ENCODE measurements around the gene STX11.

STX11 gene

GRCh38 chr6:144219056-144219685 is 68.9 kb downstream of the STX11 start:
- Histone ChIP-seq H3K36me3 (ENCODE audit: control insufficient read depth, insufficient read depth, low read length) (no peaks in the 10 kb centered on the region), H3K27me3 (ENCODE audit: control insufficient read depth, insufficient read depth, low read length) (no peaks in the 10 kb centered on the region), H3K27ac (ENCODE audit: low read length) (no peak overlapping the region), H3K9me3 (ENCODE audit: control insufficient read depth, insufficient read depth, low read length) (no peaks in the 10 kb centered on the region), H3K4me1 (ENCODE audit: control insufficient read depth, insufficient read depth, low read length) (peaks cover 3% of the 10 kb centered on the region), H3K4me3 (ENCODE audit: low read length) (no peak overlapping the region)
- no CpG with 5 or more reads among the region's 3 CpGs for WGBS (ENCODE audit: insufficient coverage, insufficient read length)
- DNase-seq (ENCODE audit: low read depth, low spot score), result no peak

DNA sequence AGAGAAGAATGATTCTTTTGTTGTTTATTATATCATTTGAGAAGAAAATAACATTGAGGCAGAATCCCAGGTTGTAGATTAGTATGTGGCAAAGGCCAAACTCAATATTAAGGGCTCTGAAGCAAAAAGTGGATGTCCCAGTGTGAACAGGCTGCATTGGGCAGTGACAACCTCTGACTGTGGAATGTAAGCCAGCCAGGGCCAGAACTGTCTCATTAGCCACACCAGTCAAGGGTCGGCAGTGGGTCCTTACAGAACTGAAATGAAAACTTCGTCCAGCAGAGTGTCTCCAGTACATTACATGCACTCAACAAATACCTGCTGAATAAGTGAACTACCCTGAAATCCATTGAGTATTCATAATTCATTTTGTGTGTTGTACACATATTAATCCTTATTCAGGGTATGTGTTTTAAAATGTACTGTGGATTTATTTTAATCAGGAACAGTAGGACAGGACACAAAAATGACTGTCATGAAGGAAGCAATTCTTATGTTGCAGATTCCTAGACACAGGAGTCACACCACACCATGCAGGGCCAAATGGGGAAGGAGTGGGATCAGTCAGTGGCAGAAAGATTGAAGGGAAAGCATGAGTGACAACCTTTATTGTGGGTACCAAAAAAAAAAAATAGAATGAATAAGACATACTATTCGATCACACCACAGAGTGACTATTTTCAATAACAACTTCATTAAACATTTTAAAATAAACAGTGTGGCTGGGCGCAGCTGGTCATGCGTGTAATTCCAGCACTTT is 69.9 kb downstream of the STX11 start:
- Histone ChIP-seq H3K27me3 (ENCODE audit: control insufficient read depth, insufficient read depth, low read length) (no peaks in the 10 kb centered on the region), H3K9me3 (ENCODE audit: control insufficient read depth, insufficient read depth, low read length) (no peaks in the 10 kb centered on the region), H3K4me1 (ENCODE audit: control insufficient read depth, insufficient read depth, low read length) (peaks cover 3% of the 10 kb centered on the region), H3K36me3 (ENCODE audit: control insufficient read depth, insufficient read depth, low read length) (no peaks in the 10 kb centered on the region), H3K27ac (ENCODE audit: low read length) (no peak overlapping the region), H3K4me3 (ENCODE audit: low read length) (no peak overlapping the region)
- DNase-seq (ENCODE audit: low read depth, low spot score), result no peak
- WGBS (ENCODE audit: insufficient coverage, insufficient read length), result no CpG with 5 or more reads among the region's 5 CpGs

GRCh38 chr6:144223686-144224085 is 73.4 kb downstream of the STX11 start:
- Histone ChIP-seq H3K4me3 (ENCODE audit: low read length) (no peak overlapping the region), H3K4me1 (ENCODE audit: control insufficient read depth, insufficient read depth, low read length) (no peaks in the 10 kb centered on the region), H3K36me3 (ENCODE audit: control insufficient read depth, insufficient read depth, low read length) (no peaks in the 10 kb centered on the region), H3K9me3 (ENCODE audit: control insufficient read depth, insufficient read depth, low read length) (no peaks in the 10 kb centered on the region), H3K27me3 (ENCODE audit: control insufficient read depth, insufficient read depth, low read length) (no peaks in the 10 kb centered on the region), H3K27ac (ENCODE audit: low read length) (no peak overlapping the region)
- no CpG with 5 or more reads among the region's 2 CpGs for WGBS (ENCODE audit: insufficient coverage, insufficient read length)
- DNase-seq (ENCODE audit: low read depth, low spot score), result no peak

- H3K9me3 ChIP-seq (ENCODE audit: control insufficient read depth, insufficient read depth, low read length), result no peaks in the 10 kb centered on the region
- no peaks in the 10 kb centered on the region for H3K27me3 ChIP-seq (ENCODE audit: control insufficient read depth, insufficient read depth, low read length)
- H3K4me1 ChIP-seq (ENCODE audit: control insufficient read depth, insufficient read depth, low read length), result peaks cover 1% of the 10 kb centered on the region; the same call in 1 of the 2 replicates
- no peak for DNase-seq (ENCODE audit: low read depth, low spot score)
- H3K27ac ChIP-seq (ENCODE audit: low read length), result no peak overlapping the region
- H3K4me3 ChIP-seq (ENCODE audit: low read length), result no peak overlapping the region
- no CpG with 5 or more reads among the region's 3 CpGs for WGBS (ENCODE audit: insufficient coverage, insufficient read length)
- no peaks in the 10 kb centered on the region for H3K36me3 ChIP-seq (ENCODE audit: control insufficient read depth, insufficient read depth, low read length)
Measured at GRCh38 chr6:144231721-144232120, 81.4 kb downstream of the STX11 start.

DNA sequence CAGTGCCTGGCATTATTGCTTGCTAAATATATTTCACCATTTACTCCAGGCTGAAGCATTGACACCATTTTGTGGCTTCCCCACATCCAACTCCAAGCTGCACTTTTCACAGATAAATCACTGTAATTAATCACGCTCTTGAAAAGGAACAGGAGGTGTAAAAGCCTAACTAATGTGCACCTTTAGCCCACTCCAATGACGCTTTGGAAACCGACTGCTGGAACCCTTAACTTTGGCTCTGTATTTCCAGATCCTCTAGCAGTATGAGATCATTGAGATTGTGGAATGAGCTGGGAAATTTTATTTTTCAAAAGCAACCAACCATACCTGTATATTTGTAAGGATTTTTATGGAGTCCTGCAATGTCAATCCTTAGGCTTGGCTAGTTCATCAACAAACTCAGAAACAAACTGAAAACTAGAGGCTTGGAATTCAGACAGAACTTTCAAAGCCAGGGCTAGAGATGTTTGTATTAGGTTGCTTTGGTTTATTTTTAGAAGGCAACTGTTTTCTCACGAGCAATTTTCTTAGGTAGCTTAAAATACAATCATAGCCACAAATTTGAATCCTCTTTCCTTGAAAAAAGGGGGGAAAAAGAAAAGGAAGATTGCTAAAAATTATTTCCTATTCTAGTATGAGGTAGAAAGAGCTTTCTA is 82.0 kb downstream of the STX11 start:
- Histone ChIP-seq H3K36me3 (ENCODE audit: control insufficient read depth, insufficient read depth, low read length) (no peaks in the 10 kb centered on the region), H3K27me3 (ENCODE audit: control insufficient read depth, insufficient read depth, low read length) (no peaks in the 10 kb centered on the region), H3K9me3 (ENCODE audit: control insufficient read depth, insufficient read depth, low read length) (no peaks in the 10 kb centered on the region), H3K4me3 (ENCODE audit: low read length) (no peak overlapping the region), H3K27ac (ENCODE audit: low read length) (no peak overlapping the region), H3K4me1 (ENCODE audit: control insufficient read depth, insufficient read depth, low read length) (peaks cover 1% of the 10 kb centered on the region; the same call in 1 of the 2 replicates)
- no peak for DNase-seq (ENCODE audit: low read depth, low spot score)
- no CpG with 5 or more reads among the region's 4 CpGs for WGBS (ENCODE audit: insufficient coverage, insufficient read length)

- no peaks in the 10 kb centered on the region for H3K36me3 ChIP-seq (ENCODE audit: control insufficient read depth, insufficient read depth, low read length)
- no peak overlapping the region for H3K27ac ChIP-seq (ENCODE audit: low read length)
- WGBS (ENCODE audit: insufficient coverage, insufficient read length), result no CpG with 5 or more reads among the region's 2 CpGs
Measured at GRCh38 chr6:144232832-144233230, 82.5 kb downstream of the STX11 start.

DNA sequence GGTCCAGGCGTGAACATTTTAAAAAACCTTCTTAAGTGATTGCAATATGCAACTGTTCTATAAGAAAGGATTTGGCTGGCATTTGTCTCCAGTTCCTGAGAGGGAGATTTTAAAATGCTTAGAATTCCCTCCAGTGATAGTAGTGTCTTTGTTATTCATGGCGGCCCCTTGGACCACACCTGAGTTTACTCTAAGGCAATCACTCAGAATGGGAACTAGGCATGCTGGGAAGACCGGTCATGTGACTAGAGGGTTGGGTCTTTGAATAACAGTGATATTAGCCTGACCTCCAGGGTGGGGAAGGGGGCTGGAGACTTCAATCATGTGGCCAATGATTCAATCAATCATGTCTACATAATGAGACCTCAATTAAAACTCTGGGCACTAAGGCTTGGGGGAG is 84.1 kb downstream of the STX11 start:
- Histone ChIP-seq H3K4me1 (ENCODE audit: control insufficient read depth, insufficient read depth, low read length) (peaks cover 1% of the 10 kb centered on the region; the same call in 1 of the 2 replicates), H3K27ac (ENCODE audit: low read length) (no peak overlapping the region), H3K4me3 (ENCODE audit: low read length) (no peak overlapping the region), H3K36me3 (ENCODE audit: control insufficient read depth, insufficient read depth, low read length) (no peaks in the 10 kb centered on the region), H3K27me3 (ENCODE audit: control insufficient read depth, insufficient read depth, low read length) (no peaks in the 10 kb centered on the region), H3K9me3 (ENCODE audit: control insufficient read depth, insufficient read depth, low read length) (no peaks in the 10 kb centered on the region)
- WGBS (ENCODE audit: insufficient coverage, insufficient read length), result no CpG with 5 or more reads among the region's 3 CpGs
- peak; percentile 29 for DNase-seq (ENCODE audit: low read depth, low spot score)

More at GRCh38 chr6:144232832-144233230, 82.5 kb downstream of the STX11 start:
- H3K4me3 ChIP-seq (ENCODE audit: low read length), result no peak overlapping the region
- no peaks in the 10 kb centered on the region for H3K27me3 ChIP-seq (ENCODE audit: control insufficient read depth, insufficient read depth, low read length)
- H3K9me3 ChIP-seq (ENCODE audit: control insufficient read depth, insufficient read depth, low read length), result no peaks in the 10 kb centered on the region
- no peak for DNase-seq (ENCODE audit: low read depth, low spot score)
- peaks cover 1% of the 10 kb centered on the region; the same call in 1 of the 2 replicates for H3K4me1 ChIP-seq (ENCODE audit: control insufficient read depth, insufficient read depth, low read length)

GRCh38 chr6:144234935-144235334 is 84.6 kb downstream of the STX11 start:
- Histone ChIP-seq H3K9me3 (ENCODE audit: control insufficient read depth, insufficient read depth, low read length) (no peaks in the 10 kb centered on the region), H3K27ac (ENCODE audit: low read length) (no peak overlapping the region), H3K4me1 (ENCODE audit: control insufficient read depth, insufficient read depth, low read length) (peaks cover 1% of the 10 kb centered on the region; the same call in 1 of the 2 replicates), H3K4me3 (ENCODE audit: low read length) (no peak overlapping the region), H3K27me3 (ENCODE audit: control insufficient read depth, insufficient read depth, low read length) (no peaks in the 10 kb centered on the region), H3K36me3 (ENCODE audit: control insufficient read depth, insufficient read depth, low read length) (no peaks in the 10 kb centered on the region)
- DNase-seq (ENCODE audit: low read depth, low spot score), result peak; percentile 20
- no CpG with 5 or more reads among the region's 4 CpGs for WGBS (ENCODE audit: insufficient coverage, insufficient read length)
